NB4 (cell line): ENCODE data around the gene EMC6.

Experiments used
- MYC ChIP-seq: IDR thresholded peaks from 2 replicates; pipeline ENCODE4 v1.6.1; 2011; ENCODE audit warnings: low read depth, low read length
- POLR2A ChIP-seq: IDR thresholded peaks from 2 replicates; pipeline ENCODE4 v1.6.1; 2011; ENCODE audit warnings: mild to moderate bottlenecking; ENCODE audit not compliant: insufficient read length; ENCODE audit errors: extremely low read depth
- TF ChIP-seq, protein P1 (sequence below): IDR thresholded peaks from one replicate; pipeline ENCODE4 v1.5.1; 2012; ENCODE audit warnings: low read depth, low read length

DNA sequence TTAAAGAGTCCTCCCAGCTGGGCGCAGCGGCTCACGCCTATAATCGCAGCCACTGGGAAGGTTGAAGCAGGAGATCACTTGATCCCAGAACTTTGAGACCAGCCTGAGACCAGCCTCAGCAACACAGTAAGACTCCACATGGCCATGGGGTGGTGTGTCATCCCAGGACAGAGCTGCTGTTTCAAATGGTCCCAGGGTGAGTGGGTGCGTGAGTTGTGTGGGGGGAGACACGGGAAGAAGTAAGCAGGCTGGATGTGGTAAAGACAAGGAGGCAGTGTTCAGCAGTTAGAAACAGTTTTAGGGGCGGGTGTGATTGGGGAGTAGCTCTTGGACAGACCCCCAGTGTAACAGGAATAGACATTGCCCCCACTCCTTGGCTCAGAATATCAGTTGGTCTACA, 36.3 kb upstream of the EMC6 start:
- TF ChIP-seq, protein P1, sequence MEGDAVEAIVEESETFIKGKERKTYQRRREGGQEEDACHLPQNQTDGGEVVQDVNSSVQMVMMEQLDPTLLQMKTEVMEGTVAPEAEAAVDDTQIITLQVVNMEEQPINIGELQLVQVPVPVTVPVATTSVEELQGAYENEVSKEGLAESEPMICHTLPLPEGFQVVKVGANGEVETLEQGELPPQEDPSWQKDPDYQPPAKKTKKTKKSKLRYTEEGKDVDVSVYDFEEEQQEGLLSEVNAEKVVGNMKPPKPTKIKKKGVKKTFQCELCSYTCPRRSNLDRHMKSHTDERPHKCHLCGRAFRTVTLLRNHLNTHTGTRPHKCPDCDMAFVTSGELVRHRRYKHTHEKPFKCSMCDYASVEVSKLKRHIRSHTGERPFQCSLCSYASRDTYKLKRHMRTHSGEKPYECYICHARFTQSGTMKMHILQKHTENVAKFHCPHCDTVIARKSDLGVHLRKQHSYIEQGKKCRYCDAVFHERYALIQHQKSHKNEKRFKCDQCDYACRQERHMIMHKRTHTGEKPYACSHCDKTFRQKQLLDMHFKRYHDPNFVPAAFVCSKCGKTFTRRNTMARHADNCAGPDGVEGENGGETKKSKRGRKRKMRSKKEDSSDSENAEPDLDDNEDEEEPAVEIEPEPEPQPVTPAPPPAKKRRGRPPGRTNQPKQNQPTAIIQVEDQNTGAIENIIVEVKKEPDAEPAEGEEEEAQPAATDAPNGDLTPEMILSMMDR: no peak
- TF ChIP-seq POLR2A (no peak), MYC (no peak)
